ENCODE results near the gene KANK3.
"Not testable (repeated sequence)": the region's sequence is repeated elsewhere in the genome, so short reads cannot be mapped to it uniquely, and the experiment has no call there.

The KANK3 gene

DNA sequence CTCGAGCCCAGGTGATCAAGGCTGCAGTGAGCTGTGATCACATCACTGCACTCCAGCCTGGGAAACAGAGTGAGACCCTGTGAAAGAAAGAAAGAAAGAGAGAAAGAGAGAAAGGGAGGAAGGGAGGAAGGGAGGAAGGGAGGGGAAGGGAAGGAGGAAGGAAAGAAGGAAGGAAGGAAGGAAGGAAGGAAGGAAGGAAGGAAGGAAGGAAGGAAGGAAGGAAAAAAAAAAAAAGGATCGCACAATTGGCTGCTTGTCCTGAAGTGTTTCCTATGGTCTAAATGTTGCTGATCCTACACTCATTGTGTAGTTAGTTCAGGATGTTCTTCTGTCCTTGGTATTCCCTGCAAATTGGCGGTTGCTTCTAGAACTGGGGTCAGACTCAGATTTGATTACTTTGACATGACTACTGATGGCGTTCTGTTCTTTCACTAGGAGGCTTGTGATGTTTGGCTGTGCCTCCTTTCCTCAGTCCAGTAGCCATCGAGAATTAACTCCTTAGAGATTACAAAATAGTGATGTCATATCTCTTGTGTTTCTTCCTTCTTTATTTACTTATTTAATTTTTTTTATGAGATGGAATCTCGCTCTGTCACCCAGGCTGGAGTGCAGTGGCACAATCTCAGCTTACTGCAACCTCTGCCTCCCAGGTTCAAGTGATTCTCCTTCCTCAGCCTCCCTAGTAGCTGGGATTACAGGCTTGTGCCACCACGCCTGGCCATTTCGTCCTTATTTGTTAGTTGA, 6.7 kb upstream of the KANK3 start:
- not testable (repeated sequence) for H3K4me3 ChIP-seq, H3K27ac ChIP-seq

GRCh38 chr19:8343483-8343844, 402 bp upstream of the KANK3 start:
- H3K27ac ChIP-seq = no peak overlapping the region
- H3K4me3 ChIP-seq = peak overlapping the region in 2 of 7 experiments; percentile 42 to 44

GRCh38 chr19:8342316-8342683, 762 bp downstream of the KANK3 start:
- Histone ChIP-seq H3K27ac (peak overlapping the region in 15 of 21 experiments; percentile 28 to 90 (median 72)), H3K4me3 (peak overlapping the region in 6 of 7 experiments; percentile 5 to 42 (median 34))

- not testable (repeated sequence) for H3K4me3 ChIP-seq
- peak overlapping the region in 6 of 21 experiments; percentile 28 to 90 (median 77) for H3K27ac ChIP-seq
These were observed 1.6 kb downstream of the KANK3 start for GRCh38 chr19:8341504-8341903.

GRCh38 chr19:8340341-8341096, 2.5 kb downstream of the KANK3 start:
- H3K27ac ChIP-seq = peak overlapping the region in 1 of 21 experiments; percentile 90

DNA sequence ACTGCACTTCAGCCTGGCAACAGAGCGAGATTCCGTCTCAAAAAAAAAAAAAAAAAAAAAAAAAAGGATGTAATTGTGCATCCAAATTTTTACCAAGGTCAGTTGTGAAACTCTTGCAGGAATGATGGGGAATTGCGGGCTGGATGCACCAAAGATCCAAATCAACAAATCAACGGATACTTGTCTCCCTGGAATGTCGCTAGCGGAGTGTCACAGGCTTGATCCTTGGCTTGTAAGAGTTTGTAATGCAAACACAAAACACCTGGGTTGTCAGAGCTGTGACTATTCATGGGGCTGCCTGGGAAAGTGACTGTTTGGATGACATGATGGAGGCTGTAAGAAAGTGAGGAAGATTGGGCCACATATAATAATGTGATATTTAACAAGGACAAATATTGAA, 4.2 kb downstream of the KANK3 start:
- Histone ChIP-seq H3K4me3 (no peak overlapping the region), H3K27ac (no peak overlapping the region)

More at GRCh38 chr19:8340341-8341096, 2.5 kb downstream of the KANK3 start:
- no peak overlapping the region for H3K4me3 ChIP-seq

GRCh38 chr19:8337728-8338127, 5.3 kb downstream of the KANK3 start:
- no peak overlapping the region for H3K4me3 ChIP-seq
- no peak overlapping the region for H3K27ac ChIP-seq

DNA sequence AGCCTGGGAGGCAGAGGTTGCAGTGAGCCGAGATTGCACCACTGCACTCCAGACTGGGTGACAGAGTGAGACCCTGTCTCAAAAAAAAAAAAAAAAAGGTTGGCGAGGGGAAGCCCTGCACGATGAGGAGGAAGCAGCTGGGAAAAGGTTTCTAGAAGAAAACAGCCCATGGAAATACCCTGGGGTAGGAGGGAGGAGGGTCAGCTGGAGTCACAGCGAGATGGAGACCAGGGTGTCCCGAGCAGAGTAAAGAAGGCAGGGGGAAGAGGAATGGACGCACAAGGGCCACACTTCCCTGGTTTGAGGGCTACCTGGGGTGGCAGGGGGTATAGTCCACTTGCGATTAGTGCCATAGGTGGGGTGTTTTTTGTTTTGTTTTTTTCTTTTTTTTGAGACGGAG, 6.4 kb downstream of the KANK3 start:
- Histone ChIP-seq H3K27ac (no peak overlapping the region), H3K4me3 (no peak overlapping the region)

DNA sequence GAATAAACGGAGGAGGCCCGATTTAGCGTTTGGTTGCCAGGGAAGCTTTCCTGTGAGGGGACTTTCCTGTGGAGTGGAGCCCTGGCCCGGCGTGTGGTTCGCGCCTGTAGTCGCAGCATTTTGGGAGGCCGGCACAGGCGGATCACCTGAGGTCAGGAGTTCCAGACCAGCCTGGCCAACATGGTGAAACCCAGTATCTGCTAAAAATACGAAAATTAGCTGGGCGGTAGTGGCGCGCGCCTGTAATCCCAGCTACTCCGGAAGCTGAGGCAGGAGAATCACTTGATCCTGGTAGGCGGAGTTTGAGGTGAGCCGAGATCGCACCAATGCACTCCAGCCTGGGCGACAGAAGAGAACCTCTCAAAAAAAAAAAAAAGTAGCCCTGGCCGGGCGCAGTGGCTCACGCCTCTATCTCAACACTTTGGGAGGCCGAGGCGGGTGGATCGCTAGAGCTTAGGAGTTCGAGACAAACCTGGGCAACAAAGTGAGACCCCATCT, 6.9 kb downstream of the KANK3 start:
- H3K27ac ChIP-seq = no peak overlapping the region
- peak overlapping the region in 1 of 7 experiments; percentile 48 for H3K4me3 ChIP-seq

DNA sequence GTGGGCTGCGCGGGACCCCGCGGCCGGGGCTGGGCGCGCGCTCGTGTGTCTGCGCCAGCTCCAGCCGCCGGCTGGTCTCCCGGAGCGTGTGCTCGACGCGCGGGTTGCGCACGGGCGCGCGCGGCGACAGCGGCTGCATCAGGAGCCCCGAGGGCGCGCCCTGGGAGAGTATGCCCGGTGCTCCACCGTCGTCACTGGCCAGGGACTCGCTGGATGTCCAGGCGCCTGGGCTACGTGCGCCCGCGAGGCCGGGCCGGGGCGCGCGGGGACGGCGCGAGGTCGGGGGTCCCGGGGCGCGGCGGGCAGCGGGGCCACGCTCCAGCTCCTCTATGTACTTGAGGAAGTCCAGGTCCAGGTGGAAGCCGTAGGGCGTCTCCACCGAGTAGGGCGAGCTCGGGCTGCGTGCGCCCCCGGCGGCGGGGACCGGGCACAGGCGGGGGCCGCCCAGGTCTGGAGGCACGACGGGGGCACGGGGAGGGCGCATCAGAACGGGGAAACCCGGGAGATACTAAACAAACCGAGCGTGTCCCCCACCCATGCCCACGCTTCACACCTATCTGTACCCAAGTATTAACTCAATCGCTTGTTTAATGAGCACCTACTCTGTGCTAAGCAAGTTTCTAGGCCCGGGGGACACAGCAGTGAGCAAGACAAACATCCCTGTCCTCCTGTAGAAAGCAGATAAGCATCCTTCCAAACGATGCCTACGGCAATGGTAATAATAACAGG, 7.6 kb downstream of the KANK3 start:
- Histone ChIP-seq H3K4me3 (peak overlapping the region in 5 of 7 experiments; percentile 21 to 48 (median 29)), H3K27ac (no peak overlapping the region)

GRCh38 chr19:8334458-8335342, 8.4 kb downstream of the KANK3 start:
- Histone ChIP-seq H3K4me3 (peak overlapping the region in 6 of 7 experiments; percentile 0 to 48 (median 26)), H3K27ac (no peak overlapping the region)

- H3K27ac ChIP-seq = no peak overlapping the region
- peak overlapping the region in 1 of 7 experiments; percentile 23 for H3K4me3 ChIP-seq
These were observed 9.2 kb downstream of the KANK3 start for GRCh38 chr19:8333767-8334457.

- H3K4me3 ChIP-seq = no peak overlapping the region
- no peak overlapping the region for H3K27ac ChIP-seq
These were observed 9.9 kb downstream of the KANK3 start for GRCh38 chr19:8332976-8333766.

- H3K4me3 ChIP-seq = no peak overlapping the region
- no peak overlapping the region for H3K27ac ChIP-seq
These were observed 11.7 kb downstream of the KANK3 start for GRCh38 chr19:8331263-8331845.

GRCh38 chr19:8329996-8330395, 13.1 kb downstream of the KANK3 start:
- Histone ChIP-seq H3K27ac (no peak overlapping the region), H3K4me3 (no peak overlapping the region)

DNA sequence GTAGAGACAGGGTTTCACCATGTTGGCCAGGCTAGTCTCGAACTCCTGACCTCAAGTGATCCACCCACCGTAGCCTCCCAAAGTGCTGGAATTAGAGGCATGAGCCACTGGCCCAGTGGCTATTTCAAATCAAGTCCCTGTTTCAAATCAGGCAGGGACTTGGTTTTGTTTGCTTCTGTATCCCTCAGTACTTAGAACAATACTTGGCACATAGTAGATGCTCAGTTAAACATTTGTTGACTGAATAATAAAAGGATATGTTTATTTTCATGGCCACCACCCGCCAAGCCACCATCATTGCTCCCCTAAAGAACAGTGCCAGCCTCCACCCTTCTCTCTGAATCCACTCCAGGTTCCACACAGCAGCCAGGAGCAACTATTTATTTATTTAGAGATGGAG, 17.6 kb downstream of the KANK3 start:
- Histone ChIP-seq H3K27ac (no peak overlapping the region), H3K4me3 (no peak overlapping the region)

DNA sequence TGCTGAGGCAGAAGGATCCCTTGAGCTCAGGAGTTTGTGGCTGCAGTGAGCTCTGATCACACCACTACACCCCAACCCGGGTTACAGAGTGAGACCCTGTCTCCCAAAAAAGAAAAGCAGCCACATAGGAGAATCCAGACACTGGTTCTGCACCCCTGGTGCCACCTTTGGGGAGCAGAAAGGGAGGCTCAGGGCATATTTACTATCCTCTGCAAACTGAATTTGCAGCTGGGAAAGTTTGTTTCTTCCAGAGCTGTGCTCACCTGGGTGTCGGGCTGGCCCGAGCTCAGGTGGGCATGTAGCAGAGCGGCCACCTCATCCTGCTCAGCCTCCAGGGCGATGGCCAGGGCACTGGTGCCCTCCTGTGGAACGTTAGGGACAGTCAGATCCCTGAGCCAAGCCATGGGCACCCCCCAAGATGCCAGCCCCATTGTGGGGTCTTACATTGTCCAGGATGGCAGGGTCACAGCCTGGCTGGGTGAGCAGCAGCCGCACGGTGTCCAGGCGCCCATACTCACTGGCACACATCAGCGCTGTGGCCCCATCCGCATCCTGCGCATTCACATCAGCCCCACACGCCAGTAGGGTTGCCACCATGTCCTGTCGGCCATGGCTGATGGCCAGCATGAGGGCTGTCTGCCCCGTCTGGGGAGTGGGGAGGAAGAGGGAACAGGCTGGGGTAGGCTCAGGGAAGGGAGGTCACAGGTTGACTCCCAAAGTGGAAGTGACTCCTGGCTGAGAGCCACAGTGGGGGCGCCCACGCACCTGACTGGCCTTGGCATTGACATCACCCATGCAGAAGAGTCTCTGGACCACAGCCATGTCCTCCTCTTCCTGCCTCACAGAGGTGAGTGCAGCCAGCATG, 18.6 kb downstream of the KANK3 start:
- no peak overlapping the region for H3K4me3 ChIP-seq
- no peak overlapping the region for H3K27ac ChIP-seq

Data from skin epidermis (tissue), 12 donors.